Esophagus muscularis mucosa (tissue), 4 donors: ENCODE data around the gene PROKR1. TPM values are rescaled to one million over a fixed set of nuclear protein-coding genes. Genes with fewer than 3 reads are reported as not detected.

ENCODE experiments used
- DNase-seq: peaks from one replicate; pipeline ENCODE4 v3.0.0-alpha.2; 2017; ENCODE audit errors: extremely low spot score
- H3K27ac ChIP-seq, 4 donors: fragments of 200-600 bp; sonication (generic); replicated peaks in 1 of 4; 1 replicate in 3 of 4; 2 replicates in 1 of 4; pipeline ENCODE4 v1.5.1; 2016 to 2019; ENCODE audit warnings: mild to moderate bottlenecking in 1 of 4
- H3K27me3 ChIP-seq, 4 donors: fragments of 200-600 bp; sonication (generic); one replicate each; pipeline versions ENCODE4 v1.5.1 to v1.6.0; 2016 to 2019
- H3K36me3 ChIP-seq, 4 donors: fragments of 200-600 bp; sonication (generic); one replicate each; pipeline ENCODE4 v1.5.1; 2016 to 2019
- H3K4me1 ChIP-seq, 4 donors: fragments of 200-600 bp; sonication (generic); one replicate each; pipeline ENCODE4 v1.5.1; 2016 to 2019
- H3K4me3 ChIP-seq, 4 donors: fragments of 200-600 bp; sonication (generic); 1 replicate in 2 of 4; 2 replicates in 2 of 4; pipeline ENCODE4 v1.5.1; 2016 to 2019; ENCODE audit warnings: mild to moderate bottlenecking in 4 of 4, moderate library complexity in 1 of 4
- H3K9me3 ChIP-seq, 4 donors: fragments of 200-600 bp; sonication (generic); 1 replicate in 3 of 4; 2 replicates in 1 of 4; pipeline ENCODE4 v1.5.1; 2016 to 2019
- CTCF ChIP-seq, 3 experiments: fragments of 200-600 bp in 2 of 3; fragments of 450-650 bp in 1 of 3; sonication (generic) in 2 of 3; IDR thresholded peaks; one replicate each; pipeline ENCODE4 v1.5.1; 2017 to 2019; ENCODE audit warnings: antibody characterized with exemption in 3 of 3, mild to moderate bottlenecking in 2 of 3, moderate library complexity in 1 of 3
- EP300 ChIP-seq: sonication (generic); formaldehyde crosslinking; IDR thresholded peaks from one replicate; pipeline ENCODE4 v1.6.1; 2017; ENCODE audit warnings: antibody characterized with exemption
- POLR2A ChIP-seq: fragments of 450-650 bp; IDR thresholded peaks from one replicate; pipeline ENCODE4 v1.6.1; 2017; ENCODE audit warnings: antibody characterized with exemption, moderate library complexity, mild to moderate bottlenecking, low read depth
- POLR2AphosphoS5 ChIP-seq, 2 donors: sonication (generic); formaldehyde crosslinking; IDR thresholded peaks; one replicate each; pipeline ENCODE4 v1.6.1; 2017; ENCODE audit warnings: antibody characterized with exemption in 2 of 2
- WGBS: methylation state at CpG from one replicate; pipeline ENCODE4 v1.1.5; 2018; 5-methylcytosine and 5-hydroxymethylcytosine counted together
- intact Hi-C: fragments of 100-400 bp; cut with DNase I; formaldehyde crosslinking; loops from one replicate; pipeline ENCODE4 v1.15.1; 2023
- total RNA-seq, 4 donors: library from RNA; depleted of rRNA; stranded (reverse); fragments of >200 nt; gene quantifications; one replicate each; pipeline versions ENCODE4 v1.1.0 to v1.2.1, GENCODE V29; 2016

PROKR1 gene
- total RNA-seq, 4 donors from 2014 or later: not detected

GRCh38 chr2:68623820-68624219 lies 19.6 kb upstream of the PROKR1 start:
- intact Hi-C loops: no loop called here
- no peaks in the 10 kb centered on the region for H3K4me1 ChIP-seq
- no peak overlapping the region for H3K4me3 ChIP-seq
- DNase-seq: peak; percentile 12
- TF ChIP-seq POLR2A (no peak), EP300 (no peak), POLR2AphosphoS5 (IDR thresholded peaks at IDR 0.05) (no peak), CTCF (IDR thresholded peaks at IDR 0.05) (no peak)
- no peaks in the 10 kb centered on the region for H3K27me3 ChIP-seq
- no peaks in the 10 kb centered on the region for H3K36me3 ChIP-seq
- peaks cover 0 to 5% (median 0%) of the 10 kb centered on the region in 4 donors for H3K9me3 ChIP-seq
- WGBS: 96% methylated on average over 6 of the region's 6 CpGs
- no peak overlapping the region for H3K27ac ChIP-seq

- Histone ChIP-seq H3K27ac (no peak overlapping the region), H3K4me1 (no peaks in the 10 kb centered on the region), H3K27me3 (no peaks in the 10 kb centered on the region), H3K36me3 (no peaks in the 10 kb centered on the region), H3K9me3 (peaks cover 0 to 6% (median 0%) of the 10 kb centered on the region in 4 donors), H3K4me3 (no peak overlapping the region)
- intact Hi-C loops: no loop called here
- TF ChIP-seq EP300 (no peak), POLR2A (no peak), CTCF (IDR thresholded peaks at IDR 0.05) (no peak), POLR2AphosphoS5 (IDR thresholded peaks at IDR 0.05) (no peak)
- WGBS: 70% methylated on average over 3 of the region's 3 CpGs
- peak; percentile 62 for DNase-seq
Observed at GRCh38 chr2:68627615-68628014, 15.8 kb upstream of the PROKR1 start.

GRCh38 chr2:68632021-68632420 lies 11.4 kb upstream of the PROKR1 start:
- Histone ChIP-seq H3K9me3 (peaks cover 0 to 6% (median 0%) of the 10 kb centered on the region in 4 donors), H3K27ac (no peak overlapping the region), H3K27me3 (peaks cover 0 to 16% (median 0%) of the 10 kb centered on the region in 4 donors), H3K36me3 (no peaks in the 10 kb centered on the region), H3K4me3 (no peak overlapping the region), H3K4me1 (no peaks in the 10 kb centered on the region)
- WGBS: 49% methylated on average over 3 of the region's 3 CpGs
- DNase-seq: no peak
- no peak for TF ChIP-seq CTCF (IDR thresholded peaks at IDR 0.05)
- TF ChIP-seq POLR2A: no peak
- no peak for TF ChIP-seq POLR2AphosphoS5 (IDR thresholded peaks at IDR 0.05)
- no peak for TF ChIP-seq EP300
- intact Hi-C loops: no loop called here

- Histone ChIP-seq H3K36me3 (no peaks in the 10 kb centered on the region), H3K27me3 (peaks cover 0 to 58% (median 0%) of the 10 kb centered on the region in 4 donors), H3K9me3 (peaks cover 0 to 4% (median 2%) of the 10 kb centered on the region in 4 donors), H3K4me1 (no peaks in the 10 kb centered on the region), H3K4me3 (no peak overlapping the region), H3K27ac (no peak overlapping the region)
- TF ChIP-seq CTCF (IDR thresholded peaks at IDR 0.05): no peak
- no peak for TF ChIP-seq EP300
- no peak for TF ChIP-seq POLR2AphosphoS5 (IDR thresholded peaks at IDR 0.05)
- TF ChIP-seq POLR2A: no peak
- 65% methylated on average over 3 of the region's 3 CpGs for WGBS
- intact Hi-C loops: no loop called here
- no peak for DNase-seq
Observed at GRCh38 chr2:68637047-68637446, 6.3 kb upstream of the PROKR1 start.

- 30% methylated on average over 13 of the region's 17 CpGs for WGBS
- Histone ChIP-seq H3K27ac (no peak overlapping the region), H3K9me3 (no peaks in the 10 kb centered on the region), H3K36me3 (no peaks in the 10 kb centered on the region), H3K27me3 (peaks cover 0 to 90% (median 11%) of the 10 kb centered on the region in 4 donors), H3K4me3 (peak overlapping the region; percentile 52 to 66 (median 58)), H3K4me1 (peaks cover 13 to 18% (median 17%) of the 10 kb centered on the region in 4 donors)
- TF ChIP-seq POLR2A (no peak), EP300 (no peak), POLR2AphosphoS5 (IDR thresholded peaks at IDR 0.05) (no peak), CTCF (IDR thresholded peaks at IDR 0.05) (no peak)
- intact Hi-C loops: no loop called here
- no peak for DNase-seq
Observed at GRCh38 chr2:68643874-68644485, 601 bp downstream of the PROKR1 start.
